ENCODE measurements around the gene IL1RAPL1.

GRCh38 chrX:29419774-29420553 is 832.7 kb downstream of the IL1RAPL1 start:
- TF ChIP-seq TAF1 (IDR thresholded peaks at IDR 0.05; ENCODE audit: low read depth) (no peak), CTCF (IDR thresholded peaks at IDR 0.05; ENCODE audit: poor library complexity, severe bottlenecking) (no peak), POLR2AphosphoS5 (IDR thresholded peaks at IDR 0.05) (no peak), EZH2 (IDR thresholded peaks at IDR 0.05; ENCODE audit: borderline replicate concordance, insufficient read depth, low read length, poor library complexity, severe bottlenecking) (no peak), REST (IDR thresholded peaks at IDR 0.05; ENCODE audit: borderline replicate concordance) (no peak), EP300 (conservative IDR thresholded peaks at IDR 0.05; ENCODE audit: poor library complexity, severe bottlenecking) (no peak), MXI1 (conservative IDR thresholded peaks at IDR 0.05; ENCODE audit: poor library complexity, severe bottlenecking) (no peak), RAD21 (conservative IDR thresholded peaks at IDR 0.05) (no peak), SMC3 (conservative IDR thresholded peaks at IDR 0.05; ENCODE audit: poor library complexity) (no peak)
